MM.1S (cell line): ENCODE results near the gene PPP4R3A.

Source experiments
- EZH2 ChIP-seq: fragments of 300-600 bp; sonication (generic); optimal IDR thresholded peaks from 2 replicates; pipeline ENCODE3; 2017; ENCODE audit warnings: low read depth, mild to moderate bottlenecking, antibody characterized with exemption, low read length, mixed read lengths
- EZH2phosphoT487 ChIP-seq: fragments of 300-600 bp; sonication (generic); IDR thresholded peaks from 2 replicates; pipeline ENCODE4 v1.6.1; 2018; ENCODE audit warnings: antibody characterized with exemption, low read length
- TF ChIP-seq, protein P1 (sequence below): fragments of 300-600 bp; sonication (generic); IDR thresholded peaks from 2 replicates; pipeline ENCODE4 v1.5.1; 2016; ENCODE audit warnings: antibody characterized with exemption, low read length, mixed read lengths

DNA sequence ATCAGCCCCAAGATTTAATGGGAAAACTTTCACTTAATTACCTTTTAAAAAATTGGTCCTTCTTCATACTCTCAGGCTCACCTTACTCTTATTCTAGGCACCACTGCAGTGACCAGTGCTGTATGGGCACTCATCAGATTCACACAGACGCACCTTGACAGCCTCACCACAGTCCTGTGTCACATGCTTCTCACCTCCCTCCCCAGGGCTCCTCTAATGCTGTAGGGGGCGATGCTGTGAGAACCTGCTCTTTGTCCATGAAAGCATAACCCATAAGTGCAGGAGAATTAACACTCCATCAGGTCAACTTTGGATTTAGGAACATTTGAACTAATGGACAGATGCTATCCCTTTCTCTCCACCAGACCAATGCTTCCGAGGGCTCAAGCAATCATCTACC lies 13.9 kb upstream of the PPP4R3A start:
- TF ChIP-seq, protein P1, sequence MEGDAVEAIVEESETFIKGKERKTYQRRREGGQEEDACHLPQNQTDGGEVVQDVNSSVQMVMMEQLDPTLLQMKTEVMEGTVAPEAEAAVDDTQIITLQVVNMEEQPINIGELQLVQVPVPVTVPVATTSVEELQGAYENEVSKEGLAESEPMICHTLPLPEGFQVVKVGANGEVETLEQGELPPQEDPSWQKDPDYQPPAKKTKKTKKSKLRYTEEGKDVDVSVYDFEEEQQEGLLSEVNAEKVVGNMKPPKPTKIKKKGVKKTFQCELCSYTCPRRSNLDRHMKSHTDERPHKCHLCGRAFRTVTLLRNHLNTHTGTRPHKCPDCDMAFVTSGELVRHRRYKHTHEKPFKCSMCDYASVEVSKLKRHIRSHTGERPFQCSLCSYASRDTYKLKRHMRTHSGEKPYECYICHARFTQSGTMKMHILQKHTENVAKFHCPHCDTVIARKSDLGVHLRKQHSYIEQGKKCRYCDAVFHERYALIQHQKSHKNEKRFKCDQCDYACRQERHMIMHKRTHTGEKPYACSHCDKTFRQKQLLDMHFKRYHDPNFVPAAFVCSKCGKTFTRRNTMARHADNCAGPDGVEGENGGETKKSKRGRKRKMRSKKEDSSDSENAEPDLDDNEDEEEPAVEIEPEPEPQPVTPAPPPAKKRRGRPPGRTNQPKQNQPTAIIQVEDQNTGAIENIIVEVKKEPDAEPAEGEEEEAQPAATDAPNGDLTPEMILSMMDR = no peak
- TF ChIP-seq EZH2 (no peak), EZH2phosphoT487 (no peak)
